GM23338 (cell line): ENCODE data around the gene C2orf92. TPM values are rescaled to one million over a fixed set of nuclear protein-coding genes. Genes with fewer than 3 reads are reported as not detected.
A peak's percentile ranks its signal among the peaks of the same experiment; 100 is the strongest.

Source experiments
- ATAC-seq: fragments of 200-7000 bp; cut with Tn5 transposase; 3 replicates; pipeline ENCODE4 v1.9.1; 2020
- DNase-seq: peaks from one replicate; pipeline ENCODE4 v3.0.0-alpha.2; 2015; ENCODE audit warnings: low spot score
- H2AFZ ChIP-seq: fragments of 200-600 bp; sonication (generic); 2 replicates; pipeline ENCODE4 v1.8.0; 2016; ENCODE audit warnings: antibody characterized with exemption, mild to moderate bottlenecking, moderate library complexity
- H3F3A ChIP-seq: fragments of 200-600 bp; sonication (generic); replicated peaks from 2 replicates; pipeline ENCODE4 v1.8.0; 2017; ENCODE audit warnings: antibody characterized with exemption, mixed run types, low read depth
- H3K27ac ChIP-seq: fragments of 200-600 bp; sonication (generic); 2 replicates; pipeline ENCODE4 v1.6.1; 2016; ENCODE audit warnings: low read depth
- H3K27me3 ChIP-seq: fragments of 200-600 bp; sonication (generic); 2 replicates; pipeline ENCODE4 v1.8.0; 2016; ENCODE audit warnings: mild to moderate bottlenecking, mixed run types, moderate library complexity; ENCODE audit not compliant: insufficient read depth
- H3K36me3 ChIP-seq: fragments of 200-600 bp; sonication (generic); 2 replicates; pipeline ENCODE4 v1.8.0; 2016; ENCODE audit warnings: mild to moderate bottlenecking; ENCODE audit not compliant: insufficient read depth
- H3K4me1 ChIP-seq: fragments of 200-600 bp; sonication (generic); 2 replicates; pipeline ENCODE4 v1.8.0; 2016; ENCODE audit warnings: mild to moderate bottlenecking, moderate library complexity; ENCODE audit not compliant: insufficient read depth
- H3K4me2 ChIP-seq: fragments of 200-600 bp; sonication (generic); 2 replicates; pipeline ENCODE4 v1.7.1; 2017; ENCODE audit warnings: mixed run types
- H3K4me3 ChIP-seq: fragments of 200-600 bp; sonication (generic); 2 replicates; pipeline ENCODE4 v1.6.1; 2016; ENCODE audit warnings: mixed run types
- H3K79me2 ChIP-seq: fragments of 200-600 bp; sonication (generic); replicated peaks from 2 replicates; pipeline ENCODE4 v1.8.0; 2017; ENCODE audit warnings: mild to moderate bottlenecking; ENCODE audit not compliant: insufficient read depth
- H3K9me2 ChIP-seq: fragments of 200-600 bp; sonication (generic); 2 replicates; pipeline ENCODE4 v1.8.0; 2017; ENCODE audit not compliant: insufficient read depth
- H4K20me1 ChIP-seq: fragments of 200-600 bp; sonication (generic); replicated peaks from 2 replicates; pipeline ENCODE4 v1.8.0; 2017; ENCODE audit warnings: mild to moderate bottlenecking; ENCODE audit not compliant: insufficient read depth
- H3K27ac Mint-ChIP-seq: 2 replicates; pipeline ENCODE4 v1.8.0; 2020; ENCODE audit warnings: inconsistent platforms, mild to moderate bottlenecking, moderate library complexity, mixed read lengths
- H3K27me3 Mint-ChIP-seq: 3 replicates; pipeline ENCODE4 v1.8.0; 2022; ENCODE audit warnings: low read depth, mild to moderate bottlenecking, moderate library complexity, mixed read lengths, inconsistent platforms; ENCODE audit not compliant: insufficient read depth, poor library complexity
- H3K36me3 Mint-ChIP-seq: 3 replicates; pipeline ENCODE4 v1.8.0; 2021; ENCODE audit warnings: low read depth, mild to moderate bottlenecking, inconsistent platforms, moderate library complexity, mixed read lengths
- H3K4me1 Mint-ChIP-seq: 3 replicates; pipeline ENCODE4 v1.8.0; 2020; ENCODE audit warnings: mild to moderate bottlenecking, inconsistent platforms, mixed read lengths
- H3K4me3 Mint-ChIP-seq: 3 replicates; pipeline ENCODE4 v1.8.0; 2021; ENCODE audit warnings: moderate library complexity, mild to moderate bottlenecking, inconsistent platforms, mixed read lengths
- H3K9me3 Mint-ChIP-seq: 3 replicates; pipeline ENCODE4 v1.8.0; 2020; ENCODE audit warnings: moderate library complexity, mild to moderate bottlenecking, inconsistent platforms, mixed read lengths
- CREB1 ChIP-seq: fragments of 250-450 bp; sonication (Bioruptor Pico); IDR thresholded peaks from 2 replicates; pipeline ENCODE4 v1.5.0; 2020; ENCODE audit warnings: low read depth, mild to moderate bottlenecking, moderate library complexity
- CTCF ChIP-seq, 2 experiments: fragments of 200-600 bp in 1 of 2; sonication (generic) in 1 of 2; conservative IDR thresholded peaks; 2 replicates each; pipeline versions ENCODE4 v1.5.1 to v1.6.1; 2016 to 2017; ENCODE audit warnings: antibody characterized with exemption in 2 of 2, low read depth in 2 of 2, mild to moderate bottlenecking in 2 of 2, moderate library complexity in 1 of 2
- ETS1 ChIP-seq: IDR thresholded peaks from 2 replicates; pipeline ENCODE4 v1.6.1; 2016; ENCODE audit warnings: antibody characterized with exemption
- EZH2 ChIP-seq: fragments of 200-600 bp; sonication (generic); IDR thresholded peaks from one replicate; pipeline ENCODE4 v1.8.0; 2017; ENCODE audit warnings: antibody characterized with exemption, mild to moderate bottlenecking, low read depth; ENCODE audit not compliant: unreplicated experiment
- EZH2phosphoT487 ChIP-seq: fragments of 200-600 bp; sonication (generic); IDR thresholded peaks from one replicate; pipeline ENCODE4 v1.8.1; 2018; ENCODE audit warnings: antibody characterized with exemption; ENCODE audit not compliant: unreplicated experiment
- JUNB ChIP-seq: IDR thresholded peaks from one replicate; pipeline ENCODE4 v1.6.1; 2016; ENCODE audit warnings: antibody characterized with exemption; ENCODE audit not compliant: unreplicated experiment
- NANOG ChIP-seq: IDR thresholded peaks from 2 replicates; pipeline ENCODE4 v1.6.1; 2016; ENCODE audit warnings: antibody characterized with exemption, borderline replicate concordance
- POLR2AphosphoS5 ChIP-seq: IDR thresholded peaks from 2 replicates; pipeline ENCODE4 v1.6.1; 2016; ENCODE audit warnings: antibody characterized with exemption, low read depth
- STAT1 ChIP-seq: IDR thresholded peaks from one replicate; pipeline ENCODE4 v1.6.1; 2016; ENCODE audit warnings: antibody characterized with exemption; ENCODE audit not compliant: unreplicated experiment
- ZNF114 ChIP-seq: fragments of 250-450 bp; sonication (Bioruptor Pico); IDR thresholded peaks from 2 replicates; pipeline ENCODE4 v1.5.0; 2020; ENCODE audit warnings: mild to moderate bottlenecking, moderate library complexity
- ZNF331 ChIP-seq: fragments of 250-450 bp; sonication (Bioruptor Pico); IDR thresholded peaks from 2 replicates; pipeline ENCODE4 v1.5.0; 2020; ENCODE audit warnings: low read depth, mild to moderate bottlenecking, moderate library complexity
- ZNF462 ChIP-seq: fragments of 250-450 bp; sonication (Bioruptor Pico); IDR thresholded peaks from 2 replicates; pipeline ENCODE4 v1.5.0; 2020; ENCODE audit warnings: mild to moderate bottlenecking, moderate library complexity
- polyA plus RNA-seq: library from polyadenylated mRNA; unstranded; fragments of >200 nt; fragmentation: Nextera tagmentation; extraction: Ambion mirVana; gene quantifications from 2 replicates; pipeline ENCODE4 v1.2.1, GENCODE V29; 2016
- total RNA-seq: library from RNA; depleted of rRNA; stranded (reverse); fragments of >200 nt; shearing (Covaris generic); gene quantifications from 2 replicates; pipeline ENCODE4 v1.2.3, GENCODE V29; 2014

Gene C2orf92
- total and polyA plus RNA-seq, 2 experiments from 2014 or later: 1.7 to 2.6 TPM

- peak overlapping the region; percentile 96 for H3K4me3 Mint-ChIP-seq
- H3K9me3 Mint-ChIP-seq: no peaks in the 10 kb centered on the region; the same call in 2 of the 3 replicates
Observed at GRCh38 chr2:97646977-97647376, 22.5 kb upstream of the C2orf92 start.

GRCh38 chr2:97651114-97651513 lies 18.4 kb upstream of the C2orf92 start:
- H3K9me2 ChIP-seq: no peaks in the 10 kb centered on the region
- no peak for TF ChIP-seq ZNF331
- no peak for TF ChIP-seq STAT1
- no peak for TF ChIP-seq JUNB
- TF ChIP-seq EZH2: no peak
- TF ChIP-seq ZNF462 (CRISPR knock-in tag): no peak
- TF ChIP-seq NANOG: no peak
- no peak for TF ChIP-seq ZNF114 (CRISPR knock-in tag)
- TF ChIP-seq EZH2phosphoT487: no peak
- TF ChIP-seq CREB1: no peak
- no peak for TF ChIP-seq CTCF (conservative IDR thresholded peaks at IDR 0.05; ENCODE audit: low read depth in 2 of 2)
- no peak for TF ChIP-seq ETS1
- no peak for TF ChIP-seq POLR2AphosphoS5

More at GRCh38 chr2:97646977-97647376, 22.5 kb upstream of the C2orf92 start:
- Histone ChIP-seq H3K27me3 (no peaks in the 10 kb centered on the region), H4K20me1 (no peaks in the 10 kb centered on the region), H2AFZ (no peak overlapping the region), H3K79me2 (peaks cover 14% of the 10 kb centered on the region), H3K9me2 (no peaks in the 10 kb centered on the region), H3K4me1 (peaks cover 6% of the 10 kb centered on the region; the same call in 1 of the 2 replicates), H3K4me2 (peak overlapping the region; percentile 96), H3F3A (no peaks in the 10 kb centered on the region), H3K4me3 (peak overlapping the region; percentile 78), H3K36me3 (peaks cover 20% of the 10 kb centered on the region), H3K27ac (no peak overlapping the region)
- no peak for ATAC-seq
- Mint-ChIP-seq H3K4me1 (peaks cover 5% of the 10 kb centered on the region; the same call in 2 of the 3 replicates), H3K36me3 (peaks cover 40% of the 10 kb centered on the region), H3K27me3 (peaks cover 5% of the 10 kb centered on the region), H3K27ac (no peak overlapping the region)
- no peak for DNase-seq
- TF ChIP-seq NANOG: no peak
- TF ChIP-seq JUNB: no peak

More at GRCh38 chr2:97651114-97651513, 18.4 kb upstream of the C2orf92 start:
- H3K27me3 Mint-ChIP-seq: no peaks in the 10 kb centered on the region
- Histone ChIP-seq H3K79me2 (peaks cover 14% of the 10 kb centered on the region), H3K4me3 (no peak overlapping the region), H4K20me1 (no peaks in the 10 kb centered on the region), H3K4me2 (no peak overlapping the region), H3K36me3 (peaks cover 20% of the 10 kb centered on the region), H3K27me3 (no peaks in the 10 kb centered on the region), H3K27ac (no peak overlapping the region), H3F3A (0 out of 2 replicates have a peak, but pooled peaks cover 3% of the 10 kb centered on the region), H2AFZ (no peak overlapping the region), H3K4me1 (no peaks in the 10 kb centered on the region)
- DNase-seq (no peak), ATAC-seq (no peak)
- H3K27ac Mint-ChIP-seq: no peak overlapping the region
- H3K9me3 Mint-ChIP-seq: peaks cover 20% of the 10 kb centered on the region
- H3K4me3 Mint-ChIP-seq: no peak overlapping the region
- peaks cover 73% of the 10 kb centered on the region for H3K36me3 Mint-ChIP-seq
- peaks cover 5% of the 10 kb centered on the region; the same call in 2 of the 3 replicates for H3K4me1 Mint-ChIP-seq
